Measurements from ENCODE around the gene OLFML2A.
"Not testable (repeated sequence)": the region's sequence is repeated elsewhere in the genome, so short reads cannot be mapped to it uniquely, and the experiment has no call there.

OLFML2A gene

GRCh38 chr9:124771021-124771866 lies 5.7 kb upstream of the OLFML2A start, which contains the start of gene NR6A1:
Gene NR6A1, minus strand, starts transcription at chr9:124771311.
- Histone ChIP-seq H3K27ac (ENCODE audit: low read depth, low read length) (peak within 1 kb of the TSS; percentile 52; the same call in 1 of the 2 replicates), H2AFZ (ENCODE audit: low read depth, low read length, severe bottlenecking) (peak within 1 kb of the TSS; percentile 65), H3K79me2 (ENCODE audit: insufficient read depth, low read length) (peaks cover 13% of the 10 kb centered on the region; the same call in 1 of the 2 replicates), H3K27me3 (ENCODE audit: low read length) (no peaks in the 10 kb centered on the region), H3K4me2 (ENCODE audit: low read depth, low read length, poor library complexity, severe bottlenecking) (peak within 1 kb of the TSS; percentile 66), H3K9me3 (ENCODE audit: insufficient read depth, low read length) (no peaks in the 10 kb centered on the region), H3K4me3 (ENCODE audit: insufficient read depth, low read length, poor library complexity, severe bottlenecking) (peak within 1 kb of the TSS; percentile 60), H3K9ac (ENCODE audit: low read length) (peak within 1 kb of the TSS; percentile 66), H3K36me3 (ENCODE audit: low read length) (no peaks in the 10 kb centered on the region), H3K9me2 (replicated peaks; ENCODE audit: insufficient read depth, low read length) (no peaks in the 10 kb centered on the region), H4K20me1 (ENCODE audit: low read depth, low read length) (peaks cover 26% of the 10 kb centered on the region; the same call in 1 of the 2 replicates), H3F3A (ENCODE audit: insufficient read depth) (peaks cover 7% of the 10 kb centered on the region; the same call in 1 of the 2 replicates)
- TF ChIP-seq, protein P1, sequence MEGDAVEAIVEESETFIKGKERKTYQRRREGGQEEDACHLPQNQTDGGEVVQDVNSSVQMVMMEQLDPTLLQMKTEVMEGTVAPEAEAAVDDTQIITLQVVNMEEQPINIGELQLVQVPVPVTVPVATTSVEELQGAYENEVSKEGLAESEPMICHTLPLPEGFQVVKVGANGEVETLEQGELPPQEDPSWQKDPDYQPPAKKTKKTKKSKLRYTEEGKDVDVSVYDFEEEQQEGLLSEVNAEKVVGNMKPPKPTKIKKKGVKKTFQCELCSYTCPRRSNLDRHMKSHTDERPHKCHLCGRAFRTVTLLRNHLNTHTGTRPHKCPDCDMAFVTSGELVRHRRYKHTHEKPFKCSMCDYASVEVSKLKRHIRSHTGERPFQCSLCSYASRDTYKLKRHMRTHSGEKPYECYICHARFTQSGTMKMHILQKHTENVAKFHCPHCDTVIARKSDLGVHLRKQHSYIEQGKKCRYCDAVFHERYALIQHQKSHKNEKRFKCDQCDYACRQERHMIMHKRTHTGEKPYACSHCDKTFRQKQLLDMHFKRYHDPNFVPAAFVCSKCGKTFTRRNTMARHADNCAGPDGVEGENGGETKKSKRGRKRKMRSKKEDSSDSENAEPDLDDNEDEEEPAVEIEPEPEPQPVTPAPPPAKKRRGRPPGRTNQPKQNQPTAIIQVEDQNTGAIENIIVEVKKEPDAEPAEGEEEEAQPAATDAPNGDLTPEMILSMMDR (IDR thresholded peaks at IDR 0.05; ENCODE audit: insufficient read depth, low read length, poor library complexity, severe bottlenecking) = peak; percentile 27
- TF ChIP-seq EZH2phosphoT487 (conservative IDR thresholded peaks at IDR 0.05; ENCODE audit: low read length) = no peak

DNA sequence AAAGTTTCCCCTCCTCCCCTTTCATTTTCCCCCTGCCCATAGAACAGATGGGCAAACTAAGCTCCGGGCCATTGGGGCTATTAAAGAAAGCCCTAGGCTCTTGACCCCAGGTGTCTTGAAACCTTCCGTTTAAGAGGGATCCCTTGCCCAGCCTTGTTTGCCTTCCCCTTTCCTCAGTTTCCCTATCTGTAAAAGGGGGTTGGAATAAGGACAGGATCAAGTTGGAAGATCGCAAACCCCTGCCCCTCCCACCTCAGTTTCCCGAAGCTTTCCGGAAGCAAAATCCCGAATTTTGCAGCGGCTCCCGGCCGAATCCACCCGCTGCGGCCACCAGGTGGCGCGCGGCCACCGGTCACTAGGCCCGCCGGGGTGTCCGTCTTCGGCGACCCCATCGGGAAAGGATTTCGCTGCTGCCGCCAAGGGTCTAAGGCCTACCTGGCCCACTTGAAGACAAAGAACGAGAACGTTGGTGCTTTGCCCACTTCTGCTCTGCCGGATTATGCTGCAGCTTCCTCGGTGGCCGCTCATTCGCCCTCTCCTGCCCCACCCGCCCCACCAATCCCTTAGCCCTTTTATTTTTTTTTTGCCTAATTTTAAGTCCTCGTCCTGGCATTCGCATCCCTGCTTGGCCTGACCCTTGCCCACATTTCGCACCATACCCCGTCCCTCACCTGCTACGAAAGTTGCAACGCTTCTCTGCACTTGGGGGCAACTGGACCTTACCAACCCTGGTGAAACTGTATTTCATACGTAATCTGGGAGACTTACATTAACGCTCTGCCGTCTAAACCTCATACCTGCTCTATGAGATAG lies 4.9 kb upstream of the OLFML2A start:
- Histone ChIP-seq H3K79me2 (ENCODE audit: insufficient read depth, low read length) (peaks cover 8% of the 10 kb centered on the region; the same call in 1 of the 2 replicates), H3F3A (ENCODE audit: insufficient read depth) (peaks cover 7% of the 10 kb centered on the region; the same call in 1 of the 2 replicates), H2AFZ (ENCODE audit: low read depth, low read length, severe bottlenecking) (peak overlapping the region; percentile 65), H3K4me2 (ENCODE audit: low read depth, low read length, poor library complexity, severe bottlenecking) (peak overlapping the region; percentile 66), H3K9me2 (replicated peaks; ENCODE audit: insufficient read depth, low read length) (no peaks in the 10 kb centered on the region), H3K27me3 (ENCODE audit: low read length) (no peaks in the 10 kb centered on the region), H4K20me1 (ENCODE audit: low read depth, low read length) (peaks cover 20% of the 10 kb centered on the region; the same call in 1 of the 2 replicates), H3K9me3 (ENCODE audit: insufficient read depth, low read length) (no peaks in the 10 kb centered on the region), H3K4me3 (ENCODE audit: insufficient read depth, low read length, poor library complexity, severe bottlenecking) (peak overlapping the region; percentile 60), H3K9ac (ENCODE audit: low read length) (peak overlapping the region; percentile 66), H3K36me3 (ENCODE audit: low read length) (no peaks in the 10 kb centered on the region), H3K27ac (ENCODE audit: low read depth, low read length) (no peak overlapping the region)
- TF ChIP-seq, protein P1 (IDR thresholded peaks at IDR 0.05; ENCODE audit: insufficient read depth, low read length, poor library complexity, severe bottlenecking) = peak; percentile 94
- no peak for TF ChIP-seq EZH2phosphoT487 (conservative IDR thresholded peaks at IDR 0.05; ENCODE audit: low read length)

GRCh38 chr9:124772877-124773276 lies 4.1 kb upstream of the OLFML2A start:
- H2AFZ ChIP-seq (ENCODE audit: low read depth, low read length, severe bottlenecking); H3K4me2 ChIP-seq (ENCODE audit: low read depth, low read length, poor library complexity, severe bottlenecking); H3F3A ChIP-seq (ENCODE audit: insufficient read depth); H3K9me2 ChIP-seq (replicated peaks; ENCODE audit: insufficient read depth, low read length); H3K9ac ChIP-seq (ENCODE audit: low read length); H3K9me3 ChIP-seq (ENCODE audit: insufficient read depth, low read length); H3K79me2 ChIP-seq (ENCODE audit: insufficient read depth, low read length); H3K27ac ChIP-seq (ENCODE audit: low read depth, low read length); H3K27me3 ChIP-seq (ENCODE audit: low read length); H3K4me3 ChIP-seq (ENCODE audit: insufficient read depth, low read length, poor library complexity, severe bottlenecking); H3K36me3 ChIP-seq (ENCODE audit: low read length): not testable (repeated sequence)
- peaks cover 14% of the 10 kb centered on the region; the same call in 1 of the 2 replicates for H4K20me1 ChIP-seq (ENCODE audit: low read depth, low read length)
